Germinal center (tissue), 1 donor: ENCODE results near the gene CEP128.

Source experiments
- DNase-seq: peaks from one replicate; pipeline ENCODE4 v3.0.0; 2012; ENCODE audit warnings: mixed read lengths, low spot score

The CEP128 gene

GRCh38 chr14:80543211-80543610 lies 398.3 kb downstream of the CEP128 start:
- no peak for DNase-seq

GRCh38 chr14:80538633-80539375 lies 402.7 kb downstream of the CEP128 start:
- no peak for DNase-seq

GRCh38 chr14:80537626-80538025 lies 403.9 kb downstream of the CEP128 start:
- no peak for DNase-seq

- no peak for DNase-seq
Observed at GRCh38 chr14:80536456-80536855, 405.1 kb downstream of the CEP128 start.

- DNase-seq: no peak
Observed at GRCh38 chr14:80535171-80535570, 406.4 kb downstream of the CEP128 start.

GRCh38 chr14:80523518-80524117 lies 417.9 kb downstream of the CEP128 start:
- no peak for DNase-seq

GRCh38 chr14:80522936-80523335 lies 418.6 kb downstream of the CEP128 start:
- no peak for DNase-seq

- DNase-seq: no peak
Observed at GRCh38 chr14:80522411-80522810, 419.1 kb downstream of the CEP128 start.

- DNase-seq: no peak
Observed at GRCh38 chr14:80521456-80521855, 420.1 kb downstream of the CEP128 start.

- DNase-seq: no peak
Observed at GRCh38 chr14:80519002-80519401, 422.5 kb downstream of the CEP128 start.

GRCh38 chr14:80518173-80518572 lies 423.4 kb downstream of the CEP128 start:
- DNase-seq: no peak

GRCh38 chr14:80507292-80507869 lies 434.2 kb downstream of the CEP128 start:
- DNase-seq: no peak

- DNase-seq: no peak
Observed at GRCh38 chr14:80504781-80505180, 436.8 kb downstream of the CEP128 start.

GRCh38 chr14:80498533-80498932 lies 443.0 kb downstream of the CEP128 start:
- no peak for DNase-seq

- DNase-seq: no peak
Observed at GRCh38 chr14:80496090-80496489, 445.4 kb downstream of the CEP128 start.

GRCh38 chr14:80494769-80495168 lies 446.8 kb downstream of the CEP128 start:
- DNase-seq: no peak

GRCh38 chr14:80493620-80494019 lies 447.9 kb downstream of the CEP128 start:
- no peak for DNase-seq

- no peak for DNase-seq
Observed at GRCh38 chr14:80491650-80492049, 449.9 kb downstream of the CEP128 start.

GRCh38 chr14:80491131-80491530 lies 450.4 kb downstream of the CEP128 start:
- no peak for DNase-seq

GRCh38 chr14:80489513-80489912 lies 452.0 kb downstream of the CEP128 start:
- DNase-seq: no peak

GRCh38 chr14:80485764-80486163 lies 455.8 kb downstream of the CEP128 start:
- no peak for DNase-seq

GRCh38 chr14:80483331-80483730 lies 458.2 kb downstream of the CEP128 start:
- DNase-seq: no peak

GRCh38 chr14:80477388-80478160 lies 464.0 kb downstream of the CEP128 start:
- DNase-seq: no peak
